ENCODE measurements around the gene EFNB2. TPM values are rescaled to one million over a fixed set of nuclear protein-coding genes. Genes with fewer than 3 reads are reported as not detected.

Gene EFNB2
- total and polyA plus RNA-seq, 8 donors, result 3.0 to 48.7 (median 13.4) TPM

DNA sequence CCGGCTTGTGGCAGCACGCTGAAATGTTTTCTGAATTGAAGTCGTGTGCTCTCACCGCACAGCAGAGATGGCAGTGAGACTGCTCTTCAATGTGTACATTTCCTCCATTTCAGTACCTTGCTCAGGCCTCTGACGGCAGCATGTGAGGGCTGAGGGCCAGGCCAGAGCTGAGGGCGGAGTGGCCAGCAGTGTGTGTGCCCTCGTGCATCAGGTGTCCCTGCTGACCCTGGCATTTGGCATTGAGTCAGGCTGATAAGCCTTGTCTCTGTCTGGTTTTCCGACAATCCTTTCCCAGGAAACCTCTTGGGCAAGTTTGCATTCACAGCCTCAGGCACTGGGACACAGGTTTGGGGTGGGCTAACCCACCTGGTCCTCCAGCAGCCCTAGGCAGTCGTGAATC, 62.3 kb downstream of the EFNB2 start:
- Histone ChIP-seq H3K27me3 (no peaks in the 10 kb centered on the region), H3K4me1 (peaks cover 21 to 39% (median 31%) of the 10 kb centered on the region in 4 donors), H3K36me3 (no peaks in the 10 kb centered on the region), H3K27ac (peak overlapping the region in 4 of 5 donors; percentile 40 to 65 (median 46)), H3K9me3 (no peaks in the 10 kb centered on the region), H3K4me3 (no peak overlapping the region)
- 46 to 71% (median 59%) methylated on average over 7 to 9 of the region's 9 CpGs for WGBS, 5 donors
- intact Hi-C loops (cut with DNase I; ENCODE audit: low total_unique reads), result no loop called here
- TF ChIP-seq POLR2AphosphoS5 (IDR thresholded peaks at IDR 0.05) (no peak), POLR2A (IDR thresholded peaks at IDR 0.05) (no peak), EP300 (IDR thresholded peaks at IDR 0.05) (no peak)
- TF ChIP-seq, protein P1, sequence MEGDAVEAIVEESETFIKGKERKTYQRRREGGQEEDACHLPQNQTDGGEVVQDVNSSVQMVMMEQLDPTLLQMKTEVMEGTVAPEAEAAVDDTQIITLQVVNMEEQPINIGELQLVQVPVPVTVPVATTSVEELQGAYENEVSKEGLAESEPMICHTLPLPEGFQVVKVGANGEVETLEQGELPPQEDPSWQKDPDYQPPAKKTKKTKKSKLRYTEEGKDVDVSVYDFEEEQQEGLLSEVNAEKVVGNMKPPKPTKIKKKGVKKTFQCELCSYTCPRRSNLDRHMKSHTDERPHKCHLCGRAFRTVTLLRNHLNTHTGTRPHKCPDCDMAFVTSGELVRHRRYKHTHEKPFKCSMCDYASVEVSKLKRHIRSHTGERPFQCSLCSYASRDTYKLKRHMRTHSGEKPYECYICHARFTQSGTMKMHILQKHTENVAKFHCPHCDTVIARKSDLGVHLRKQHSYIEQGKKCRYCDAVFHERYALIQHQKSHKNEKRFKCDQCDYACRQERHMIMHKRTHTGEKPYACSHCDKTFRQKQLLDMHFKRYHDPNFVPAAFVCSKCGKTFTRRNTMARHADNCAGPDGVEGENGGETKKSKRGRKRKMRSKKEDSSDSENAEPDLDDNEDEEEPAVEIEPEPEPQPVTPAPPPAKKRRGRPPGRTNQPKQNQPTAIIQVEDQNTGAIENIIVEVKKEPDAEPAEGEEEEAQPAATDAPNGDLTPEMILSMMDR (IDR thresholded peaks at IDR 0.05), result no peak
- peak; percentile 50 to 57 for DNase-seq

DNA sequence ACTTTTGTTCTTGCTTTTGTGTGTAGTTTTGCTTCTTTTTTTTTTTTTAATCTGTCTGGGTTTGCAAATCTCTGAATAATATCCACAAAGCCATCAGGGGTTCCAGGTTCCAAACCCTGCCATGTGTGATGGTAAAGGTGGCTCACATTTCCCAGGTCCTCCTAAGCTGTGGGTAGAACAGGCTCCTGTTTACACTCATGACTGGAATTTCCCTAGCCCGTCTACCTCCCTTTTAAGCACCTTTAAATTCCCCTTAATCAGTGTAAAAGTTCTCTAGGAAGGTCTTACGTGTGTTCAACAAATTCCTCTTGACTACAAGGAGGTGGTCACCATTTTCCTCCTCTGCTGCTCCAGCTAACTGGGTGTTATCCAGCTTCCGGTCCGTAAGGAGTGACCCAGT, 62.8 kb downstream of the EFNB2 start:
- Histone ChIP-seq H3K36me3 (no peaks in the 10 kb centered on the region), H3K27me3 (no peaks in the 10 kb centered on the region), H3K9me3 (no peaks in the 10 kb centered on the region), H3K4me3 (peak overlapping the region in 2 of 4 donors; percentile 5 to 24), H3K27ac (peak overlapping the region; percentile 21 to 65 (median 45)), H3K4me1 (peaks cover 21 to 44% (median 32%) of the 10 kb centered on the region in 4 donors)
- intact Hi-C loops (cut with DNase I; ENCODE audit: low total_unique reads), result no loop called here
- TF ChIP-seq, protein P1 (IDR thresholded peaks at IDR 0.05), result no peak
- TF ChIP-seq POLR2AphosphoS5 (IDR thresholded peaks at IDR 0.05), result no peak
- TF ChIP-seq EP300 (IDR thresholded peaks at IDR 0.05), result no peak
- TF ChIP-seq POLR2A (IDR thresholded peaks at IDR 0.05), result no peak
- WGBS, 5 donors, result 64 to 75% (median 68%) methylated on average over 4 of the region's 4 CpGs
- no peak for DNase-seq

DNA sequence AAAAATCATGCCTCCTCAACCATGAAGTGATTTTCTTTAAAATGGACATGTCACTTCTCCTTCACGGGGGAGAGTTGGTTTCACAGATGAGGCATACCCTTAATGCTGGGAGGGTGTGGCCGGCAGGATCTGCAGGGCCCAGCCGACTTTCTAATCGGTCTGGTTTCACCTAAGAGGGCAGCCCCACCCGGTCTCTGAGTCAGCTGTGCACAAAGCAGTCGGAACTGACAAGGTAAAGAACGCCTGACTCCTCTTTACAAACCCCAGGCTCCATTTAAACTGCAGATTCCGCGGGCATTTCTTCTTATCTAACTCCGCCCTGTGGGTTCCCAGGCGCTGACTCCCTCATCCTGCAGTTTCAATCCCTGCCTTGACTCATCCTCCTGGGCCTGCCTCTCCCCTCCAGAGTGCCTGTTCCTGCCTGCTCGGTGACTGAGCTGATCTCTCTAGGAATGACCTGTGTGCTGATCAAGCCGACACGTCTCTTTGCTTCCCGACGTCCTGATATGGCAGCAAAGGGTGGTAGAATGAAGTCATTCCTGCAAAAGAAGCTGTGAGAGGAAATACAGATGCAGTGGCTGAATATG, 63.4 kb downstream of the EFNB2 start:
- Histone ChIP-seq H3K4me3 (peak overlapping the region in 3 of 4 donors; percentile 5 to 24 (median 16)), H3K9me3 (no peaks in the 10 kb centered on the region), H3K36me3 (no peaks in the 10 kb centered on the region), H3K4me1 (peaks cover 21 to 45% (median 31%) of the 10 kb centered on the region in 4 donors), H3K27ac (peak overlapping the region; percentile 9 to 65 (median 45)), H3K27me3 (no peaks in the 10 kb centered on the region)
- no peak for TF ChIP-seq EP300 (IDR thresholded peaks at IDR 0.05)
- peak in 2 of 3 donors; percentile 27 to 53 for TF ChIP-seq POLR2AphosphoS5 (IDR thresholded peaks at IDR 0.05)
- 19 to 25% (median 22%) methylated on average over 16 of the region's 16 CpGs for WGBS, 5 donors
- intact Hi-C loops (cut with DNase I; ENCODE audit: low total_unique reads), result no loop called here
- DNase-seq, result peak; percentile 68 to 87

DNA sequence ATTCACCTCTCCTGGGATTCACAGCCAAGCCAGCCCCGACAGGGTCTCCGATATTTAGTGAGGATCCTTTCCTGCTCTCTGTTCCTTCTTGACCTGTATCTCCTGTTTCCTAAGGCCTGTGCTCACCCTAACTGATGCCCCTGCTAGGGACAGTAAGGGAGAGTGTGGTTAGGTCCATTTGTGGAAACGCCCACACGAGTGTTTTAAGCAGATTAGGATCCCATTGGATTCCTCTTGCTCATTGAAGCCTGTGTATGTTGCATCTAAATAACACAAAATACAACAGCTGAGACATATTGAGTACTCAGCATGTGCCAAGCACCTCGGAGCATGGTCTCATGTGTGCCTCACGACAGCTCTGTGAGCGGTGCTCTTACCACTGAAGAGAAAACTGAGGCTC, 64.9 kb downstream of the EFNB2 start:
- no peak for DNase-seq
- no peak overlapping the region for H3K27ac ChIP-seq
- H3K27me3 ChIP-seq, result no peaks in the 10 kb centered on the region
- TF ChIP-seq EP300 (IDR thresholded peaks at IDR 0.05) (no peak), POLR2AphosphoS5 (IDR thresholded peaks at IDR 0.05) (no peak), POLR2A (IDR thresholded peaks at IDR 0.05) (no peak)
- TF ChIP-seq, protein P1 (IDR thresholded peaks at IDR 0.05), result no peak
- no peaks in the 10 kb centered on the region for H3K9me3 ChIP-seq
- intact Hi-C loops (cut with DNase I; ENCODE audit: low total_unique reads), result no loop called here
- no peak overlapping the region for H3K4me3 ChIP-seq
- peaks cover 18 to 38% (median 22%) of the 10 kb centered on the region in 4 donors for H3K4me1 ChIP-seq
- no peaks in the 10 kb centered on the region for H3K36me3 ChIP-seq
- WGBS, 5 donors, result 68 to 84% (median 79%) methylated on average over 7 of the region's 7 CpGs
